GM19397 (cell line): Measurements from ENCODE around the gene PRPF8.
"Not testable (repeated sequence)": the region's sequence is repeated elsewhere in the genome, so short reads cannot be mapped to it uniquely, and the experiment has no call there.

ENCODE experiments used
- ATAC-seq: cut with Tn5 transposase; IDR thresholded peaks from one replicate; pipeline ENCODE4 v1.9.1; 2021; ENCODE audit warnings: mild to moderate bottlenecking, moderate library complexity; ENCODE audit not compliant: unreplicated experiment

Gene PRPF8

GRCh38 chr17:1695365-1695764, 10.7 kb upstream of the PRPF8 start:
- ATAC-seq, result no peak

GRCh38 chr17:1693339-1693738, 8.7 kb upstream of the PRPF8 start:
- no peak for ATAC-seq

GRCh38 chr17:1690544-1691221, 6.0 kb upstream of the PRPF8 start:
- ATAC-seq, result no peak

GRCh38 chr17:1688405-1688804, 3.7 kb upstream of the PRPF8 start:
- not testable (repeated sequence) for ATAC-seq

- ATAC-seq, result no peak
These were observed 1.4 kb upstream of the PRPF8 start for GRCh38 chr17:1686086-1686485.

- no peak for ATAC-seq
These were observed 1.2 kb downstream of the PRPF8 start for GRCh38 chr17:1683459-1683858.

- ATAC-seq, result no peak
These were observed 8.3 kb downstream of the PRPF8 start for GRCh38 chr17:1676401-1676800.

- ATAC-seq, result no peak
These were observed 11.5 kb downstream of the PRPF8 start for GRCh38 chr17:1673041-1673785.

- ATAC-seq, result not testable (repeated sequence)
These were observed 20.7 kb downstream of the PRPF8 start for GRCh38 chr17:1663934-1664333.

GRCh38 chr17:1661045-1661444, 23.6 kb downstream of the PRPF8 start:
- ATAC-seq, result no peak

GRCh38 chr17:1658100-1658499, 26.6 kb downstream of the PRPF8 start:
- no peak for ATAC-seq

GRCh38 chr17:1653735-1654134, 30.9 kb downstream of the PRPF8 start:
- ATAC-seq, result no peak

- ATAC-seq, result not testable (repeated sequence)
These were observed 31.9 kb downstream of the PRPF8 start for GRCh38 chr17:1652794-1653193.

GRCh38 chr17:1651559-1651844, 33.2 kb downstream of the PRPF8 start:
- ATAC-seq, result no peak

GRCh38 chr17:1650731-1651558, 33.7 kb downstream of the PRPF8 start:
- ATAC-seq, result no peak

GRCh38 chr17:1649844-1650501, 34.7 kb downstream of the PRPF8 start, which contains the start of gene RILP:
Gene RILP, minus strand, starts transcription at chr17:1649866. Its CDS starts 62 bp downstream, at chr17:1649804.
- ATAC-seq, result no peak

GRCh38 chr17:1648963-1649843, 35.5 kb downstream of the PRPF8 start:
- peak; percentile 60 for ATAC-seq

- peak; percentile 3 for ATAC-seq
These were observed 36.3 kb downstream of the PRPF8 start for GRCh38 chr17:1648173-1648962.

GRCh38 chr17:1647802-1648171, 36.9 kb downstream of the PRPF8 start:
- no peak for ATAC-seq
